Endodermal cell (in vitro differentiated cells): ENCODE results near the gene PAQR9. TPM values are rescaled to one million over a fixed set of nuclear protein-coding genes. Genes with fewer than 3 reads are reported as not detected.

Experiments used
- DNase-seq: peaks from one replicate; pipeline ENCODE4 v3.0.0-alpha.2; 2017
- H3K27ac ChIP-seq: 2 replicates; pipeline ENCODE4 v1.5.1; 2013; ENCODE audit warnings: mild to moderate bottlenecking, low read depth, low read length, moderate library complexity
- H3K27me3 ChIP-seq: 2 replicates; pipeline ENCODE4 v1.6.1; 2013; ENCODE audit warnings: mild to moderate bottlenecking, low read length, moderate library complexity; ENCODE audit not compliant: insufficient read depth, control insufficient read depth, poor library complexity, severe bottlenecking
- H3K36me3 ChIP-seq: 2 replicates; pipeline ENCODE4 v1.7.0; 2013; ENCODE audit warnings: mild to moderate bottlenecking, low read length, moderate library complexity; ENCODE audit not compliant: control insufficient read depth, insufficient read depth
- H3K4me1 ChIP-seq: one replicate; pipeline ENCODE4 v1.7.0; 2013; ENCODE audit warnings: low read length; ENCODE audit not compliant: control insufficient read depth, insufficient read depth
- H3K4me3 ChIP-seq: 2 replicates; pipeline ENCODE4 v1.5.1; 2013; ENCODE audit warnings: mild to moderate bottlenecking, low read length, moderate library complexity
- H3K9ac ChIP-seq: 2 replicates; pipeline ENCODE4 v1.6.1; 2013; ENCODE audit warnings: mild to moderate bottlenecking, low read length, moderate library complexity; ENCODE audit not compliant: poor library complexity, severe bottlenecking; ENCODE audit errors: extremely low read depth
- H3K9me3 ChIP-seq: 2 replicates; pipeline ENCODE4 v1.6.1; 2013; ENCODE audit warnings: mild to moderate bottlenecking, low read length, moderate library complexity; ENCODE audit not compliant: control insufficient read depth
- H3K27ac Mint-ChIP-seq: 2 replicates; pipeline ENCODE4 v1.8.0; 2020; ENCODE audit warnings: mixed read lengths
- H3K27me3 Mint-ChIP-seq: 2 replicates; pipeline ENCODE4 v1.8.0; 2021; ENCODE audit warnings: mild to moderate bottlenecking, mixed read lengths; ENCODE audit not compliant: insufficient read depth
- H3K36me3 Mint-ChIP-seq: 2 replicates; pipeline ENCODE4 v1.8.0; 2020; ENCODE audit warnings: low read depth, mixed read lengths
- H3K4me1 Mint-ChIP-seq: 2 replicates; pipeline ENCODE4 v1.8.0; 2020; ENCODE audit warnings: mixed read lengths
- H3K4me3 Mint-ChIP-seq: 2 replicates; pipeline ENCODE4 v1.8.0; 2020; ENCODE audit warnings: mild to moderate bottlenecking, moderate library complexity, mixed read lengths
- H3K9me3 Mint-ChIP-seq: 2 replicates; pipeline ENCODE4 v1.8.0; 2020; ENCODE audit warnings: mild to moderate bottlenecking, mixed read lengths
- WGBS, 2 experiments: methylation state at CpG; one replicate each; pipeline versions ENCODE4 v1.1.5 to v1.1.7; 2013; ENCODE audit warnings: missing lambda C conversion rate in 2 of 2, mixed read lengths in 1 of 2; ENCODE audit not compliant: insufficient coverage in 1 of 2, insufficient read length in 1 of 2; 5-methylcytosine and 5-hydroxymethylcytosine counted together
- total RNA-seq, 2 donors: library from RNA; stranded (reverse); fragmentation: NEBNext Ultra II Directional in 1 of 2; extraction: Animal tissue kit (Norgen Biotek cat#: 25700) in 1 of 2; gene quantifications; 2 replicates in 1 of 2; 3 replicates in 1 of 2; pipeline ENCODE4 v1.2.1, GENCODE V29; 2021
- TF ChIP-seq, protein P1 (sequence below): fragments of 200-600 bp; sonication (generic); conservative IDR thresholded peaks from 2 replicates; pipeline ENCODE4 v1.5.0; 2021; ENCODE audit warnings: antibody characterized with exemption, mild to moderate bottlenecking

The PAQR9 gene
- total RNA-seq, 2 donors from 2014 or later = 4.2 to 11.1 TPM

DNA sequence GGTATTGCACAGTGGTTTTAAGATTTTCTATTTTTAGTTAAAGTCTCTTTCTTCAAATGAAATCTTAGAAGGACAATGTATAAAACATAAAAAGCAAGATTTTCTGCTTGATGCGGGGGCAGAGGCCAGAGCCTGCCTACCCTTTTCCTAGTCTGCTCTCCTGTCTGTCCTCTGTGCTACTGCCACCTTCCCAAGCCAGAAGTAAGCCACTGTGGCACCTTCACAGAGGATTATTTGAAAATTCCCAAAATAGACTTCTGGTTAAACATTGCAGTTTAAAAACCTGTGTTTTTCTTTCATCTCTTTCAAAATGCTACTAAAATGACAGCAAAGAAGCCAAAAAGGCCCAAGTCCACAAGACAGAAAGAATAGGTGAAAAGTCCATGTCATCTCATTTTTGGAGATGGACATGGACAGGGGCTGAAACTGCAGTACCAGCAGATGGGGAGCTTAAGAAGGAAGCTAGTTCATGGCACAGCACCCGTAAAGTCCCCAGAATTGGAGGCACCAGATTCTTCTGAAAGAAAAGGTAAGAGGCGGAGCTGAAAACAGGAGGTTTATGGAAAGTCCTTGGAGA lies 37.0 kb downstream of the PAQR9 start:
- TF ChIP-seq, protein P1, sequence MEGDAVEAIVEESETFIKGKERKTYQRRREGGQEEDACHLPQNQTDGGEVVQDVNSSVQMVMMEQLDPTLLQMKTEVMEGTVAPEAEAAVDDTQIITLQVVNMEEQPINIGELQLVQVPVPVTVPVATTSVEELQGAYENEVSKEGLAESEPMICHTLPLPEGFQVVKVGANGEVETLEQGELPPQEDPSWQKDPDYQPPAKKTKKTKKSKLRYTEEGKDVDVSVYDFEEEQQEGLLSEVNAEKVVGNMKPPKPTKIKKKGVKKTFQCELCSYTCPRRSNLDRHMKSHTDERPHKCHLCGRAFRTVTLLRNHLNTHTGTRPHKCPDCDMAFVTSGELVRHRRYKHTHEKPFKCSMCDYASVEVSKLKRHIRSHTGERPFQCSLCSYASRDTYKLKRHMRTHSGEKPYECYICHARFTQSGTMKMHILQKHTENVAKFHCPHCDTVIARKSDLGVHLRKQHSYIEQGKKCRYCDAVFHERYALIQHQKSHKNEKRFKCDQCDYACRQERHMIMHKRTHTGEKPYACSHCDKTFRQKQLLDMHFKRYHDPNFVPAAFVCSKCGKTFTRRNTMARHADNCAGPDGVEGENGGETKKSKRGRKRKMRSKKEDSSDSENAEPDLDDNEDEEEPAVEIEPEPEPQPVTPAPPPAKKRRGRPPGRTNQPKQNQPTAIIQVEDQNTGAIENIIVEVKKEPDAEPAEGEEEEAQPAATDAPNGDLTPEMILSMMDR = no peak
- Mint-ChIP-seq H3K36me3 (no peaks in the 10 kb centered on the region), H3K27ac (no peak overlapping the region), H3K4me3 (no peak overlapping the region), H3K27me3 (peaks cover 5% of the 10 kb centered on the region), H3K4me1 (peaks cover 6% of the 10 kb centered on the region), H3K9me3 (peaks cover 10% of the 10 kb centered on the region)
- H3K27ac ChIP-seq = no peak overlapping the region
- H3K27me3 ChIP-seq = no peaks in the 10 kb centered on the region
- no peaks in the 10 kb centered on the region for H3K36me3 ChIP-seq
- no peak overlapping the region for H3K4me3 ChIP-seq
- DNase-seq = no peak
- no peak overlapping the region for H3K9ac ChIP-seq
- H3K4me1 ChIP-seq = no peaks in the 10 kb centered on the region
- peaks cover 12% of the 10 kb centered on the region for H3K9me3 ChIP-seq
- WGBS, 2 experiments = 91 to 100% methylated on average over 2 to 3 of the region's 3 CpGs

DNA sequence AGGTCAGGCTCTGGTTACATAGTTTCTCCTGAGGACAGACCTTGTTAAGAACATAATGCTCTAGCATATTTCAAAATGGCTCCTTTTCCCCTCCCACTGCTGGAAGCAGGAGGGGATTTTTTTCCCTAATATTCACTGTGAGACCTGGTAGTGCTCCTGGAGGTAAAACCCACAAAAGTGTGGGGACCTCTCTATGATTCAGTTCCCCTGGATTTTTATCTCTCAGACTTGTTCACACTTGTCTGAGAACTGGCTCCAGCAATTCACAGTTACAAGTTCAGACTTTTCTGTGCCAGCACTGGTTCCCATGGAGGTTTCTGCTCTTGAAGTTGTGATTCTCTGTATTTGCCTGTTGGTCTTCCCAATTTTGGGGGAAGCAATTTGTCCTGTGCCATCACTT lies 38.3 kb downstream of the PAQR9 start:
- H3K27me3 Mint-ChIP-seq = peaks cover 5% of the 10 kb centered on the region
- H3K27me3 ChIP-seq = no peaks in the 10 kb centered on the region
- H3K27ac Mint-ChIP-seq = no peak overlapping the region
- no peak overlapping the region for H3K9ac ChIP-seq
- H3K9me3 ChIP-seq = peaks cover 12% of the 10 kb centered on the region
- H3K4me3 ChIP-seq = no peak overlapping the region
- peaks cover 10% of the 10 kb centered on the region for H3K9me3 Mint-ChIP-seq
- no peak overlapping the region for H3K27ac ChIP-seq
- no peaks in the 10 kb centered on the region for H3K4me1 ChIP-seq
- no peaks in the 10 kb centered on the region for H3K36me3 Mint-ChIP-seq
- no peaks in the 10 kb centered on the region for H3K36me3 ChIP-seq
- TF ChIP-seq, protein P1 = no peak
- H3K4me1 Mint-ChIP-seq = peaks cover 3% of the 10 kb centered on the region
- no peak overlapping the region for H3K4me3 Mint-ChIP-seq
- no peak for DNase-seq

DNA sequence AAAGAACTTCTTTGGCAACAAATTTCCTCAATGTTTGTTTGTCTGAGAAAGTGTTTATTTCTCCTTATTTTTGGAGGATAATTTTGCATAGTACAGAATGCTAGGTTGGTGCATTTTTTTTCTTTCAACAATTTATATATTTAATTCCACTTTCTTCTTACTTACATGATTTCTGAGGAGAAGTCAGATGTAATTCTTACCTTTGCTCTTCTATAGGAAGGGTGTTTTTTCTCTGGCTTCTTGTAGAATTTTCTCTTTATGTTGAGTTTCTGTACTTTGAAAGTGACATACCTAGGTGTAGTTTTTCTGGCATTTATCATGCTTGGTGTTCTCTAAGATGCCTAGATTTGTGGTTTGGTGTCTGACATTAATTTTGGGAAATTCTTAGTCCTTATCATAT lies 39.8 kb downstream of the PAQR9 start:
- H3K27ac Mint-ChIP-seq = no peak overlapping the region
- Histone ChIP-seq H3K9me3 (peaks cover 12% of the 10 kb centered on the region), H3K27ac (no peak overlapping the region), H3K36me3 (no peaks in the 10 kb centered on the region), H3K4me3 (no peak overlapping the region), H3K4me1 (no peaks in the 10 kb centered on the region), H3K9ac (no peak overlapping the region), H3K27me3 (no peaks in the 10 kb centered on the region)
- H3K36me3 Mint-ChIP-seq = no peaks in the 10 kb centered on the region
- H3K4me1 Mint-ChIP-seq = peaks cover 3% of the 10 kb centered on the region
- no peak overlapping the region for H3K4me3 Mint-ChIP-seq
- DNase-seq = no peak
- peaks cover 10% of the 10 kb centered on the region for H3K9me3 Mint-ChIP-seq
- H3K27me3 Mint-ChIP-seq = peaks cover 7% of the 10 kb centered on the region
- TF ChIP-seq, protein P1 = no peak
